ENCODE measurements around the gene TRAF1. TPM values are rescaled to one million over a fixed set of nuclear protein-coding genes. Genes with fewer than 3 reads are reported as not detected.

Gene TRAF1
- total and polyA plus RNA-seq, 10 of the 15 experiments (the other 5 are each of a cell fraction or from before 2014, with no cell fraction given): 13.8 to 163 (median 128) TPM

DNA sequence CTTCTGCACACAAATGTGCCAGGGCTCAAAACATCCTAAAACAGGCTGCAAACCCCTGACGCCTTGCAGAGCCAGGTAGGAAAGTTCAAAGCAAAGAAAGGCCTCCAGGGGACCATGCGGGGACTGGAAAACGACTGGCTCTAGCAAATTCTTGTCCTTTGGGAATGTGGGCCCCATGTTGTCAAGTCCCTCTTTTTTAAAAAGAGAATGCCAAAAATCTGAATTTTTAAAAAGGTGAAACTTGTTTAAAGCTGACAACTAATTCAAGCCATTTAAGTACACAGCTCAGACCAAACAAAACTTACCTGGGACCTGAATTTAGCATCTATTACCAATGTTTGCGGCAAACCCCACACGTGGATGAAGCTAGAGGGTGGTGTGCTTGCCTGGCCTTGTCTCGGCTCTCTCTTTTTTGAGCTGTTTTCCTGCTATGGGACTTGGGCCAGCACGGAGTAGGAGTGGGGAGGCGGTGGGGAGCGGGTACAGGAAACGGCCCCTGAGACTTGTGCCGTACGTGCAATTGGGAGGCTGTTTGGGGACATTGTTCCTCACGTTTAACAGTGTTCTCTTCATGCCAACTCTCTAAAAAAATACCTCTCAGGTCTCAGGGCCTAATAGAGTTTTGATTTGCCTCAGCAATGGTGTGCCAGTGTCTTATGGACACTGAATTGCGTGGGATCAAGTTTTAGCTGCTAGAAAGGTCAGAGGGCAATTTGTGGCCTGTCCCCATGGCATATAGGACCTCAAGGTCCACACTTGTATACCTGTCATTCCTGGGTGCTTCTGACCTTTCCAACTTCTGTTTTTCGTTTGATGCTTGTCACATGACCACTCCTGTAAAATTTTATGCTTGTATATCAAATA lies 34.5 kb downstream of the TRAF1 start (continued):
- TF ChIP-seq ZNF687 (IDR thresholded peaks at IDR 0.05) (peak; percentile 85), PKNOX1 (IDR thresholded peaks at IDR 0.05) (no peak), CBX5 (IDR thresholded peaks at IDR 0.05; ENCODE audit: low read depth) (no peak), ZSCAN29 (IDR thresholded peaks at IDR 0.05) (no peak), MXI1 (IDR thresholded peaks at IDR 0.05; ENCODE audit: low read depth, low read length) (0 out of 2 replicates have a peak, but pooled peaks have one; percentile 23), WRNIP1 (IDR thresholded peaks at IDR 0.05; ENCODE audit: borderline replicate concordance, low read depth, low read length) (no peak), IKZF2 (IDR thresholded peaks at IDR 0.05) (no peak), IKZF1 (conservative IDR thresholded peaks at IDR 0.05) (no peak), RELB (IDR thresholded peaks at IDR 0.05; ENCODE audit: low read depth) (no peak), TCF3 (IDR thresholded peaks at IDR 0.05; ENCODE audit: borderline replicate concordance, insufficient read depth, low read depth, low read length) (no peak), NFXL1 (IDR thresholded peaks at IDR 0.05; ENCODE audit: borderline replicate concordance) (no peak), EED (IDR thresholded peaks at IDR 0.05; ENCODE audit: low read depth) (no peak; the same call in 1 of the 2 replicates), NFYA (IDR thresholded peaks at IDR 0.05; ENCODE audit: borderline replicate concordance, low read depth, low read length) (no peak), BMI1 (IDR thresholded peaks at IDR 0.05; ENCODE audit: borderline replicate concordance) (no peak), HDGF (IDR thresholded peaks at IDR 0.05) (0 out of 2 replicates have a peak, but pooled peaks have one; percentile 30), STAT3 (IDR thresholded peaks at IDR 0.05; ENCODE audit: low read depth, low read length) (no peak), NR2C1 (IDR thresholded peaks at IDR 0.05) (peak; percentile 88), TCF12 (IDR thresholded peaks at IDR 0.05; ENCODE audit: low read depth, low read length) (no peak), ZNF622 (IDR thresholded peaks at IDR 0.05) (no peak), NFYB (IDR thresholded peaks at IDR 0.05; ENCODE audit: insufficient read depth, low read depth, low read length) (no peak)
- TF ChIP-seq, protein P1, sequence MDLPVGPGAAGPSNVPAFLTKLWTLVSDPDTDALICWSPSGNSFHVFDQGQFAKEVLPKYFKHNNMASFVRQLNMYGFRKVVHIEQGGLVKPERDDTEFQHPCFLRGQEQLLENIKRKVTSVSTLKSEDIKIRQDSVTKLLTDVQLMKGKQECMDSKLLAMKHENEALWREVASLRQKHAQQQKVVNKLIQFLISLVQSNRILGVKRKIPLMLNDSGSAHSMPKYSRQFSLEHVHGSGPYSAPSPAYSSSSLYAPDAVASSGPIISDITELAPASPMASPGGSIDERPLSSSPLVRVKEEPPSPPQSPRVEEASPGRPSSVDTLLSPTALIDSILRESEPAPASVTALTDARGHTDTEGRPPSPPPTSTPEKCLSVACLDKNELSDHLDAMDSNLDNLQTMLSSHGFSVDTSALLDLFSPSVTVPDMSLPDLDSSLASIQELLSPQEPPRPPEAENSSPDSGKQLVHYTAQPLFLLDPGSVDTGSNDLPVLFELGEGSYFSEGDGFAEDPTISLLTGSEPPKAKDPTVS (IDR thresholded peaks at IDR 0.05; ENCODE audit: low read depth, low read length): no peak
